GM18951 (cell line): Measurements from ENCODE around the gene TH.

Experiments used
- POLR2A ChIP-seq: IDR thresholded peaks from 4 replicates; pipeline ENCODE4 v1.6.1; 2011; ENCODE audit warnings: mild to moderate bottlenecking; ENCODE audit not compliant: insufficient read length, insufficient read depth; ENCODE audit errors: extremely low read depth
- in situ Hi-C: fragments of 300-500 bp; cut with MboI; formaldehyde crosslinking; loops from one replicate; pipeline ENCODE4 v1.12.0; 2022; ENCODE audit warnings: low sequenced_read_pairs, mixed read lengths, inconsistent platforms; ENCODE audit not compliant: unreplicated experiment

TH gene

DNA sequence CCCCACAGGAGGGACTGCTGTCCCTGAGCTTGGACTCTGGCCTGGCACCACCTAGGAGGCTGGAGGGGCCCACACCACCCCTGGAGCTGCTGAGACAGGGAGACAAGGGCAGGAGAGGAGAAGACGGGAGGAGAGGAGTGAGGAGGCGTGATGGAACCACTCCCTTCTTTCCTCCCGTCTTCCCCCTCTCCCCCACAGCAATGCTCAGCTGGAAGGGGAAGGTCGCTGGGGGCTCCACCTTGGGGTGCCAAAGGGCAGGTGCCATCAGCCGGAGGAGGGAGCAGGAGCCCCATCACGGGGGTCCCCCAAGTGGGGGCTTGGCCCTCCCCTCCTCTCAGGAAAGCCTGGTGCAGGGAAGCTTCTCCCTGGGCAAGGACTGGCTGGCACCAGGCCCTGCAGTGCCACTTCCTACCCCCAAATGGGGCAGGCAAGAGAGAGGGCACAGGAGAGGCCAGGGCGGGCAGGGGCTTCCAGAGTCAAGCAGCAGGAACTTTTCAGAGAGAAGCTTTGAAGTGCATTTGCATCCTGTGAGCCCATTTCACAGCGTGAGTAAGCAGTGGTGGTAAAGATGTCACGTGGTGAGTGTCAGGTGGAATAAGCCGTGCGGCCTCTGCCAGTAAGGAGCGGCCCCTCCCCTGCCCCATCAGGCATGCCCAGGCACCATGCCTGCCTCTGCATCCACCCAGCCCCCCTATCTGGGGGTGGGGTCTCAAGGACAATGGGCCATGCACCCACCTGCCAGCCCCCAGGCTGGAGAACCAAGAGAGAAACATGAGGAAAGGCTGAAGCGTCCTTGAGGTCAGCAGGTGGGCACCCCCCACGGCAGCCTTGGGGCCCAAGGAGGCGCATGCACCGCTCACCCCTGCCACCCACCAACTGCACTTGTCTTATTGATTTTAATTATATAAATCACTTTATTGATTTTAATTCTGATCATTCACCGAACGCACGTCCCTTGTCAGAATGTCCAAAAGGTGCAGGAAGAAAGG is 37.3 kb downstream of the TH start:
- in situ Hi-C loops: no loop called here
- no peak for TF ChIP-seq POLR2A

GRCh38 chr11:2133241-2134021 is 38.2 kb downstream of the TH start:
- in situ Hi-C loops: no loop called here
- no peak for TF ChIP-seq POLR2A

DNA sequence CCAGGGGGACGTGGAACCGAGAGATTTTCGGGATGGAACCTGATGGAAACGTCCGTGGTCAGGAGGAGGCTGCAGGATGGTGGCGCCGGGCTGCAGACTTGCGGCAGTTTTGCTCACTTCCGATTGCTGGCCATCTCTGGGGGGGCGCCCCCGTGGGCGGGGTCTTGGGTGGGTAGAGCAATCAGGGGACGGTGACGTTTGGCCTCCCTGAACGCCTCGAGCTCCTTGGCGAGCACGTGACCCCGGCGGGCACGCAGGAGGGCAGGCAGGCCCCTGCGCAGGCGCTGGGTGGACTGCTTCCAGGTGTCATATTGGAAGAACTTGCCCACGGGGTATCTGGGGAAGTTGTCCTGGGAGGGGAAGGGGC is 38.8 kb downstream of the TH start:
- in situ Hi-C loops: no loop called here
- TF ChIP-seq POLR2A: no peak

GRCh38 chr11:2132246-2132645 is 39.4 kb downstream of the TH start:
- TF ChIP-seq POLR2A: no peak
- in situ Hi-C loops: no loop called here

DNA sequence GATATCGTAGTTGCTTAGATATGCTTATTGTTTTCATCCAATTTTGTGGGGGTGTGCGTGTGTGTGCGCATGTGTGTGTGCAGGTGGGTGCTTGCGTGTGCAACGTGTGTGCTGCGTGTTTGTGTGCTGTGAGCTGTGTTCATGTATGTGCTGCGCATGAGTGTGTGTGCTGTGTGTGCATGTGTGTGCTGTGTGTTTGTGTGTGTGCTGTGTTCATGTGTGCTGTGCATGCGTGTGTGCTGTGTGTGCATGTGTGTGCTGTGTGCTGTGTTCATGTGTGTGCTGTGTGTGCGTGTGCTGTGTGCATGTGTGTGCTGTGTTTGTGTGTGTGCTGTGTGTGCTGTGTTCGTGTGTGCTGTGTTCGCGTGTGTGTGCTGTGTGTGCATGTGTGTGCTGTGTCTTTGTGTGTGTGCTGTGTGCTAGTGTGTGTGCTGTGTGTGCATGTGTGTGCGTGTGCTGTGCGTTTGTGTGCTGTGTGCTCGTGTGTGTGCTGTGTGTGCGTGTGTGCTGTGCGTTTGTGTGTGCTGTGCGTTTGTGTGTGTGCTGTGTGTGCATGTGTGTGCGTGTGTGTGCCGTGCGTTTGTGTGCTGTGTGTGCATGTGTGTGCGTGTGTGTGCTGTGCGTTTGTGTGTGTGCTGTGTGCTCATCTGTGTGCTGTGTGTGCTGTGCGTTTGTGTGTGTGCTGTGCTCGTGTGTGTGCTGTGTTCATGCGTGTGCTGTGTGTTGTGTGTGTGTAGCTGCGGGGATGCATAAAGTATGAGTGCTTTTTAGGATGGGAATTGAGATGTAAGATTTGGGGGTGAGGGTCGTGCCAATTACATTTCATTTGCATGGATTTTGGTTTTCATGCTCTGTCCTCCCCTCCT is 40.0 kb downstream of the TH start:
- no peak for TF ChIP-seq POLR2A
- in situ Hi-C loops: no loop called here

DNA sequence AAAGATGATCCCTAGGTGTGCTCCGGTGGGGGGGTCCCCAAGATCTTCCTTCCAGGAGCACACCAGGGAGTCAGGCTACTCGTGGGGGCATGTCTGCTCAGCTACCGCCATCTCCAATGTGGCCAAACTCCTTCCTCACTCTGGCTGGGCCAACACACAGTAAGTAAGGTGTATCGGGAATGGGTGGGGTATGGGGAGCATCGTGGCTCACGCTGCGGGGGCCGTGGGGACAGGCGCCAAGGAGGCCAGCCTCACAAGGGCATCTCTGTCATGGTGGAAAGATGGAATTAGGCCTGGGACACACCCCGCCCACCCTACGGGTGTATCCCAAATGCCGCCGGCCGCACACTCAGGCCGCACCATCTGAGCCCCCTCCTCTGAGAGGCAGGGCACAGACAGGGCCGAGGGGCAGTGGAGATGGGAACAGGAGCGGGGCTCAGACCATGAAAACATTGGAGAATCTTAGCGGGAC is 40.7 kb downstream of the TH start:
- in situ Hi-C loops: no loop called here
- TF ChIP-seq POLR2A: no peak

DNA sequence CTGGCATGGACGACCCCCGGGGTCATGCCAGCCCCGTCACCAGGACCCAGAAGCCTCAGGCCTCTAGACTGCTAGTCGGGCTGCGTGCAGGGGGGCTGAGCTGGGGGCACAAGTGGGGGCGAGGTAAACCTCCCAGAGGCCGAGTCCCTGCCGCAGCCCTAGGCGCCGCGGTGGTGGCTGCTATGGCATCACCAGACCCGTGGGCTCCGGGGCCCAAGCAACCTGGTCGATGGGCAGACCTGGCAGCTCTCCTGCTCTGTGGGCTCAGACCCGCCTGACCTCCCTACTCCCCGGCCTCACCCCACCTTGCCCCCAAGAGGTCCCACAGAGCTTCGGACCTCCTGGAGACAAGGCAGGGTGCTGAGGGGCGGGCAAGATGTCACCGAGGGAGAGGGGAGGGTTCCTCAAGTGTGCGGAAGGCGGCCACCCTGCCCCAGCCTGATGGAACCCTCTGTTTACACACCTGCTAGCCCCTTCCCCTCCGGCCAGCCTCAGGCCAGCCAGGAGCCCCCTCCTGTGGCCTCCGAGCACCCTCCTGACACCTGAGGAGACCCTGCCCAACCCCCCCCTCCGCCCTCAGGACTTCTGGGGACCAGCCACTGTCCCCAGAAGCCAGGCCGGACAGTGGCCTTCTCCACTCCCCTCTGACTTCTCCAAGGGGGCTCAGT is 41.8 kb downstream of the TH start:
- in situ Hi-C loops: no loop called here
- no peak for TF ChIP-seq POLR2A

- in situ Hi-C loops: no loop called here
- TF ChIP-seq POLR2A: no peak
Measured at GRCh38 chr11:2129308-2129698, 42.3 kb downstream of the TH start.

- in situ Hi-C loops: no loop called here
- TF ChIP-seq POLR2A: no peak
Measured at GRCh38 chr11:2128511-2129307, 42.9 kb downstream of the TH start.

DNA sequence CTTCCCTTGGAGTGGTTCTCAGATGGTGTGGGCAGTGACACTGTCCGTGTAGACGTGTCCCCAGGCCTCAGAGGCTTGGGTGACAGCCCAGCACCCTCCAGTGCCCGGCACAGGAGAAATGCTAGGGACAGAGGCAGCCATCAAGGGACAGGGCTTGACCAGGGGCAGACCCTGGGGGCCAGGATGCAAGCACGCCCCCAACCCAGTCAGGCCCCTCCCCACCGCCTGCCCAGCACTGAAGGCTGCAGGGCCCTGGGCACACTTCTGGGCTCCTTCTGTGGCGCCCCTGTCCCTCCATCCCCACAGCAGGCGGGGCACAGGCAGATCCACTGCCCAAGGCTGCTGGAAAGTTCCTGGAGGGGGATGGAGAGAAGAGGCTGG is 43.5 kb downstream of the TH start:
- in situ Hi-C loops: no loop called here
- no peak for TF ChIP-seq POLR2A

- no peak for TF ChIP-seq POLR2A
- in situ Hi-C loops: no loop called here
Measured at GRCh38 chr11:2127482-2128129, 44.0 kb downstream of the TH start.
